Calu3 (cell line): Measurements from ENCODE around the gene HEG1. TPM values are rescaled to one million over a fixed set of nuclear protein-coding genes. Genes with fewer than 3 reads are reported as not detected.

Source experiments
- BruUV-seq: library from RNA; stranded (reverse); fragments of 400-500 nt; replicated peaks from 2 replicates; lab custom pipeline; 2021; lab: Mats Ljungman, UMichigan
- CTCF ChIA-PET: fragments of 300-600 bp; sonication (Branson Sonifier 250); formaldehyde crosslinking; loops from one replicate; lab custom pipeline; 2022; ENCODE audit warnings: antibody characterized with exemption; lab: Charles Lee
- DNase-seq: peaks from one replicate; pipeline ENCODE4 v3.0.0; 2022
- H3K27ac Mint-ChIP-seq: one replicate; pipeline ENCODE4 v1.8.0; 2022; ENCODE audit warnings: mixed read lengths; ENCODE audit not compliant: unreplicated experiment
- H3K27me3 Mint-ChIP-seq: one replicate; pipeline ENCODE4 v1.8.0; 2022; ENCODE audit warnings: mixed read lengths; ENCODE audit not compliant: unreplicated experiment
- H3K36me3 Mint-ChIP-seq: one replicate; pipeline ENCODE4 v1.8.0; 2022; ENCODE audit warnings: mild to moderate bottlenecking, moderate library complexity, mixed read lengths; ENCODE audit not compliant: insufficient read depth, unreplicated experiment
- H3K4me1 Mint-ChIP-seq: one replicate; pipeline ENCODE4 v1.8.0; 2022; ENCODE audit warnings: mild to moderate bottlenecking, low read depth, mixed read lengths; ENCODE audit not compliant: unreplicated experiment
- H3K4me3 Mint-ChIP-seq: one replicate; pipeline ENCODE4 v1.8.0; 2022; ENCODE audit warnings: mild to moderate bottlenecking, low read depth, moderate library complexity, mixed read lengths; ENCODE audit not compliant: unreplicated experiment
- H3K9me3 Mint-ChIP-seq: one replicate; pipeline ENCODE4 v1.8.0; 2022; ENCODE audit warnings: low read depth, mixed read lengths; ENCODE audit not compliant: unreplicated experiment
- CTCF ChIP-seq: fragments of 200-600 bp; IDR thresholded peaks from one replicate; pipeline ENCODE4 v1.8.0; 2022; ENCODE audit warnings: antibody characterized with exemption; ENCODE audit not compliant: unreplicated experiment
- intact Hi-C: fragments of 100-400 bp; cut with micrococcal nuclease; formaldehyde crosslinking; loops from one replicate; pipeline ENCODE4 v1.10.0; 2022; ENCODE audit not compliant: unreplicated experiment
- total RNA-seq: library from RNA; stranded (reverse); gene quantifications from 2 replicates; pipeline ENCODE4 v1.2.3, GENCODE V29; 2022

The HEG1 gene
- total RNA-seq, 1 experiment from 2014 or later: 0.97 TPM

- H3K27ac Mint-ChIP-seq: no peak overlapping the region
- no peaks in the 10 kb centered on the region for H3K9me3 Mint-ChIP-seq
- BruUV-seq: no TSS peak
- no peak for TF ChIP-seq CTCF
- CTCF ChIA-PET: no interaction called here
- intact Hi-C loops: no loop called here
- no peak overlapping the region for H3K4me3 Mint-ChIP-seq
- no peak for DNase-seq
- peaks cover 9% of the 10 kb centered on the region for H3K4me1 Mint-ChIP-seq
- H3K27me3 Mint-ChIP-seq: peaks cover 12% of the 10 kb centered on the region
- H3K36me3 Mint-ChIP-seq: no peaks in the 10 kb centered on the region
Measured at GRCh38 chr3:124985349-124985748, 70.4 kb downstream of the HEG1 start.

- H3K27me3 Mint-ChIP-seq: peaks cover 6% of the 10 kb centered on the region
- no peak overlapping the region for H3K27ac Mint-ChIP-seq
- H3K4me1 Mint-ChIP-seq: peaks cover 9% of the 10 kb centered on the region
- no TSS peak for BruUV-seq
- no peaks in the 10 kb centered on the region for H3K9me3 Mint-ChIP-seq
- no peaks in the 10 kb centered on the region for H3K36me3 Mint-ChIP-seq
- H3K4me3 Mint-ChIP-seq: no peak overlapping the region
- DNase-seq: no peak
- TF ChIP-seq CTCF: no peak
- intact Hi-C loops: no loop called here
- CTCF ChIA-PET: no interaction called here
Measured at GRCh38 chr3:124984754-124985153, 71.0 kb downstream of the HEG1 start.

GRCh38 chr3:124982855-124983254 is 72.9 kb downstream of the HEG1 start:
- Mint-ChIP-seq H3K9me3 (no peaks in the 10 kb centered on the region), H3K36me3 (no peaks in the 10 kb centered on the region), H3K27me3 (no peaks in the 10 kb centered on the region), H3K27ac (no peak overlapping the region), H3K4me1 (peaks cover 9% of the 10 kb centered on the region), H3K4me3 (no peak overlapping the region)
- no peak for DNase-seq
- intact Hi-C loops: no loop called here
- BruUV-seq: no TSS peak
- TF ChIP-seq CTCF: no peak
- CTCF ChIA-PET: interaction anchor here (0.7 to 1.0 kb wide), 2 partner anchors 13 to 38 kb away, joined by 4 to 5 read pairs; no protein-coding TSS in a partner anchor

GRCh38 chr3:124981472-124981871 is 74.3 kb downstream of the HEG1 start:
- H3K27me3 Mint-ChIP-seq: no peaks in the 10 kb centered on the region
- no peak overlapping the region for H3K4me3 Mint-ChIP-seq
- intact Hi-C loops: no loop called here
- TF ChIP-seq CTCF: no peak
- CTCF ChIA-PET: no interaction called here
- no peak for DNase-seq
- H3K36me3 Mint-ChIP-seq: no peaks in the 10 kb centered on the region
- no TSS peak for BruUV-seq
- H3K4me1 Mint-ChIP-seq: peaks cover 9% of the 10 kb centered on the region
- no peak overlapping the region for H3K27ac Mint-ChIP-seq
- peaks cover 5% of the 10 kb centered on the region for H3K9me3 Mint-ChIP-seq
